Bronchial epithelial cell (primary cell): ENCODE results near the gene GRIK2. TPM values are rescaled to one million over a fixed set of nuclear protein-coding genes. Genes with fewer than 3 reads are reported as not detected.

ENCODE experiments used
- DNase-seq: peaks from one replicate; pipeline ENCODE4 v3.0.0-alpha.2; 2010; ENCODE audit warnings: low read depth
- FAIRE-seq: peaks from 2 replicates; lab custom pipeline; 2011; peaks lifted over from hg19 to GRCh38; lab: Jason Lieb, UNC
- H3K27me3 ChIP-seq: 2 replicates; pipeline ENCODE4 v1.5.1; 2011; ENCODE audit warnings: low read length; ENCODE audit not compliant: control insufficient read depth, insufficient read depth
- H3K36me3 ChIP-seq: 2 replicates; pipeline ENCODE4 v1.5.1; 2011; ENCODE audit warnings: low read length; ENCODE audit not compliant: control insufficient read depth, insufficient read depth
- H3K4me3 ChIP-seq: 2 replicates; pipeline ENCODE4 v1.5.1; 2011; ENCODE audit warnings: mild to moderate bottlenecking, low read depth, low read length, control low read depth
- total RNA-seq: library from RNA; depleted of rRNA; stranded (reverse); fragments of >200 nt; gene quantifications from 2 replicates; pipeline ENCODE4 v1.2.1, GENCODE V29; 2014
- TF ChIP-seq, protein P1 (sequence below): IDR thresholded peaks from 2 replicates; pipeline ENCODE4 v1.5.1; 2011; ENCODE audit warnings: mild to moderate bottlenecking, moderate library complexity, low read length, control low read depth, inconsistent platforms; ENCODE audit not compliant: insufficient read depth, severe bottlenecking

Gene GRIK2
- total RNA-seq, 1 donor from 2014 or later: 0.26 TPM

DNA sequence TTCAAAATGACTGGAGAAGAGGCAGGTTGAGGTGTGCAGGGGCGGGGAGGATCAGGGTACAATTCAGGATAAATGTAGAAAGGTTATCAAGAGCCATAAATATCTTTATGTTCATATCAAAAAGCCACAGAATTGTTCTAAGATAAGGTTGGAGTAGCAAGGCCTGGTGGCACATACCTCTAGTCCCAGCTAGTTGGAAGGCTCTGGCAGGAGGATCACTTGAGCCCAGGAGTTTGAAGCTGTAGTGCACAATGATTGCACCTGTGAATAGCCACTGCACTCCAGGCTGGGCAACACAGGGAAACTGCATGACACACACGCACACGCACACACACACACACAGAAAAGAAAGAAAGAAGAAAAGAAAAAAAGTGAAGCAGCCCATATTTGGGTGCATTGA, 194.8 kb downstream of the GRIK2 start:
- TF ChIP-seq, protein P1, sequence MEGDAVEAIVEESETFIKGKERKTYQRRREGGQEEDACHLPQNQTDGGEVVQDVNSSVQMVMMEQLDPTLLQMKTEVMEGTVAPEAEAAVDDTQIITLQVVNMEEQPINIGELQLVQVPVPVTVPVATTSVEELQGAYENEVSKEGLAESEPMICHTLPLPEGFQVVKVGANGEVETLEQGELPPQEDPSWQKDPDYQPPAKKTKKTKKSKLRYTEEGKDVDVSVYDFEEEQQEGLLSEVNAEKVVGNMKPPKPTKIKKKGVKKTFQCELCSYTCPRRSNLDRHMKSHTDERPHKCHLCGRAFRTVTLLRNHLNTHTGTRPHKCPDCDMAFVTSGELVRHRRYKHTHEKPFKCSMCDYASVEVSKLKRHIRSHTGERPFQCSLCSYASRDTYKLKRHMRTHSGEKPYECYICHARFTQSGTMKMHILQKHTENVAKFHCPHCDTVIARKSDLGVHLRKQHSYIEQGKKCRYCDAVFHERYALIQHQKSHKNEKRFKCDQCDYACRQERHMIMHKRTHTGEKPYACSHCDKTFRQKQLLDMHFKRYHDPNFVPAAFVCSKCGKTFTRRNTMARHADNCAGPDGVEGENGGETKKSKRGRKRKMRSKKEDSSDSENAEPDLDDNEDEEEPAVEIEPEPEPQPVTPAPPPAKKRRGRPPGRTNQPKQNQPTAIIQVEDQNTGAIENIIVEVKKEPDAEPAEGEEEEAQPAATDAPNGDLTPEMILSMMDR: no peak
- DNase-seq (no peak), FAIRE-seq (no peak)
- Histone ChIP-seq H3K27me3 (no peaks in the 10 kb centered on the region), H3K36me3 (no peaks in the 10 kb centered on the region), H3K4me3 (no peak overlapping the region)

DNA sequence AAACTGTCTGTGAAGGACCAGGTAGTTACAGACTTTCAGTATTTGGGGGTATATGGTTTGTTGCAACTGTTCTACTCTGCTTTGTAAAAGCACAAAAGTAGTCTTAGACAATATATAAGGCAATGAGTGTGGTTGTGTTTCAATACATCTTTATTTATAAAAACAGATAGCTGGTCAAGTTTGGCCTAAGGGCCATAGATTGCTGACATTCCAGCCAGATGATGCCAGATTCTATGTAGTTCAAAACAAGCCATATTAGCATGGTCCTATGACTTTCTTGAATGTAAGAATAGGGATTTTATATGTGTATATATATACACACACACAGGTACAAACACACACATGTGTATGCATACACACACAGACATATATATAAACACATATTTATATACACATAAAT, 201.8 kb downstream of the GRIK2 start:
- FAIRE-seq: no peak
- no peak for DNase-seq
- no peaks in the 10 kb centered on the region for H3K36me3 ChIP-seq
- TF ChIP-seq, protein P1: no peak
- no peaks in the 10 kb centered on the region for H3K27me3 ChIP-seq
- H3K4me3 ChIP-seq: no peak overlapping the region

DNA sequence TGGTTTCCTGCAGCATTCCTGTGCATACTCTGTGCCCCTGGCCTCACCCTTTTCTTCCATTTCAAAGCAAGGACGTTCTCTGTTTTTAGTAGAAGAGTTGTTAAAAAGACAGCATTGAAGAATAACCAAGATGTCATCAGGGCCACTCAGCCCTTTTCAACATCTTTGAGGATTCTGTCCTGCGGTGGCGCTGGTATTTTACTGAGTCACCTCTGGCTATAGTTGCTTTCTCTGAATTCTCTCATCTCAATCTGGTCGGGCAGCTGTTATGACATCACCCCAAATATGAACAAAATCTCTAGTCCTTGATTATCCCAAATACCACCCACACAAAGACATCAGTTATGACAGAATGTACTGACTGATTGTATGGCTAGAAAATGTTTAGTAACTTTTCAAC, 204.2 kb downstream of the GRIK2 start:
- DNase-seq: peak; percentile 26
- Histone ChIP-seq H3K27me3 (no peaks in the 10 kb centered on the region), H3K4me3 (no peak overlapping the region), H3K36me3 (no peaks in the 10 kb centered on the region)
- TF ChIP-seq, protein P1: no peak
- FAIRE-seq: no peak

DNA sequence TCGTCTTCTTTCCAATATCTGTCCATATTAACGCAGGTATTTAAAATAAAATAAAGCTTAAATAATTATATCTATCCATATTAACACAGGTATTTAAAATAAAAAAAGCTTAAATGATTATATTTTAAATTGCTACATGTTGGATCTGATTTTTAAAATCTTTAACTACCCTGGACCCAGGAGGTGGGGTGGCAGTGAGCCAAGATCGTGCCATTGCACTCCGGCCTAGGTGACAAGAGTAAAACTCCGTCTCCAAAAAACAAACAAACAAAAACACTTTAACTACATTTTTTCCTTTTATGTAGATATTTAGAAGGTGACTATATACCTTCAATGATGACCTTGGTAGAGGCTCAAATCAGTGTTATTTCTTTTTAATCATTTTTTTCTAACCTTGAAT, 211.9 kb downstream of the GRIK2 start:
- Histone ChIP-seq H3K36me3 (no peaks in the 10 kb centered on the region), H3K27me3 (no peaks in the 10 kb centered on the region), H3K4me3 (no peak overlapping the region)
- FAIRE-seq: no peak
- no peak for DNase-seq
- TF ChIP-seq, protein P1: no peak

DNA sequence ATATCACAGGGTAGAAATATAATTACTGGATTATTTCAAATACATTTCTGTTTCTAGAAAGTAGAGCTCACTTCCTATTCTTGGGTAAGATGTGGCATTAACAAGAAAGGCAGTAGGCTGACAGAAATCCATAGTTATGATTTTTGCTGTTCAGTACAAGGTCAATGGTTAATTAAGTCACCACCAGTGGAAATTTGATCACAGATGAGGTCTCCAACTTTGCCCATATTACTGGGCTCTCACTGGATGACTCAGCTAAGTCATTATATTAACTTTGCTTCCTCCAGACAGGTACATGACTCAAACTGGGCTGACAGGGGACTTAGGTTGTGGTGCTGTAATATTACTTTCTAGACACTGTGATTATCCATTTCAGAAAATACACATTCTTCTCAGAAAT, 212.4 kb downstream of the GRIK2 start:
- Histone ChIP-seq H3K27me3 (no peaks in the 10 kb centered on the region), H3K36me3 (no peaks in the 10 kb centered on the region), H3K4me3 (no peak overlapping the region)
- peak; percentile 87 for DNase-seq
- TF ChIP-seq, protein P1: no peak
- no peak for FAIRE-seq

- no peak for DNase-seq
- TF ChIP-seq, protein P1: no peak
- H3K27me3 ChIP-seq: no peaks in the 10 kb centered on the region
- H3K4me3 ChIP-seq: no peak overlapping the region
- no peak for FAIRE-seq
- no peaks in the 10 kb centered on the region for H3K36me3 ChIP-seq
These were observed 213.7 kb downstream of the GRIK2 start for GRCh38 chr6:101607111-101607690.
